Posterior cingulate gyrus (tissue), 11 donors: Measurements from ENCODE around the gene TRIM45.

Experiments used
- DNase-seq, 10 donors: peaks; one replicate each; pipeline versions ENCODE4 v3.0.0 to v3.0.0-alpha.2; 2020 to 2021; ENCODE audit warnings: mixed read lengths in 3 of 10
- intact Hi-C: fragments of 100-400 bp; cut with DNase I; formaldehyde crosslinking; loops from one replicate; pipeline ENCODE4 v1.15.1; 2023

The TRIM45 gene

GRCh38 chr1:117067533-117068370 lies 53.8 kb downstream of the TRIM45 start:
- peak; percentile 35 to 95 (median 68) for DNase-seq
- intact Hi-C loops: loop anchor here (1.0 to 2.0 kb wide), 4 partner anchors 53 to 689 kb away; partner anchors contain the start of gene TRIM45

- DNase-seq: no peak
- intact Hi-C loops: loop anchor here (2.0 kb wide), 2 partner anchors 62 to 690 kb away; no protein-coding TSS in a partner anchor
Measured at GRCh38 chr1:117066367-117066766, 55.2 kb downstream of the TRIM45 start.

- intact Hi-C loops: loop anchor here (5.0 kb wide), 1 partner anchor 490 kb away; the partner anchor contains the start of gene CD58
- no peak for DNase-seq
Measured at GRCh38 chr1:117061986-117062415, 59.5 kb downstream of the TRIM45 start.
